Transverse colon (tissue), 3 donors: ENCODE measurements around the gene GCNT2.

ENCODE experiments used
- EP300 ChIP-seq: sonication (generic); formaldehyde crosslinking; IDR thresholded peaks from one replicate; pipeline ENCODE4 v1.6.1; 2017; ENCODE audit warnings: antibody characterized with exemption, low read depth
- POLR2A ChIP-seq: fragments of 450-650 bp; IDR thresholded peaks from one replicate; pipeline ENCODE4 v1.6.1; 2016; ENCODE audit warnings: antibody characterized with exemption, mild to moderate bottlenecking, moderate library complexity
- TF ChIP-seq, protein P1 (sequence below), 5 experiments: fragments of 200-600 bp in 3 of 5; fragments of 450-650 bp in 2 of 5; sonication (generic) in 3 of 5; IDR thresholded peaks; 1 replicate in 2 of 5; 2 replicates in 3 of 5; pipeline ENCODE4 v1.5.1; 2016 to 2017; ENCODE audit warnings: antibody characterized with exemption in 5 of 5, inconsistent platforms in 3 of 5, mild to moderate bottlenecking in 2 of 5, moderate library complexity in 1 of 5

DNA sequence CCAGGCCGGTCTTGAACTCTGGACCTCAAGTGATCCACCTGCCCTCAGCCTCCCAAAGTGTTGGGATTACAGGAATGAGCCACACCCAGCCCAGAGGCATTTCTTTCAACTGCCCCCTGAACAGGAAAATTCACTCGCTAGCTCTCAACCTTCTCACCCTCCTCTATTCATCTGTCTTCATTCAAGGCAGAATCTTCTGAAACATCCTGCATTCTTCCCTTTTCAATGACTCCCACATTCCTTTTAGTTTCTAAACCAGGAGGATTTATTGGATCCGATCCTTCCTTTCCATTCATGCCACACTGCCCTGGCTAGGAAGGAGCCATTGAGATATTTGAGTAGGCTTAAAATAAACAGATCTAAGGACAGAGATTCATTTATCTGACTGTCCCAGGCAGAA, 120.4 kb downstream of the GCNT2 start:
- TF ChIP-seq, protein P1, sequence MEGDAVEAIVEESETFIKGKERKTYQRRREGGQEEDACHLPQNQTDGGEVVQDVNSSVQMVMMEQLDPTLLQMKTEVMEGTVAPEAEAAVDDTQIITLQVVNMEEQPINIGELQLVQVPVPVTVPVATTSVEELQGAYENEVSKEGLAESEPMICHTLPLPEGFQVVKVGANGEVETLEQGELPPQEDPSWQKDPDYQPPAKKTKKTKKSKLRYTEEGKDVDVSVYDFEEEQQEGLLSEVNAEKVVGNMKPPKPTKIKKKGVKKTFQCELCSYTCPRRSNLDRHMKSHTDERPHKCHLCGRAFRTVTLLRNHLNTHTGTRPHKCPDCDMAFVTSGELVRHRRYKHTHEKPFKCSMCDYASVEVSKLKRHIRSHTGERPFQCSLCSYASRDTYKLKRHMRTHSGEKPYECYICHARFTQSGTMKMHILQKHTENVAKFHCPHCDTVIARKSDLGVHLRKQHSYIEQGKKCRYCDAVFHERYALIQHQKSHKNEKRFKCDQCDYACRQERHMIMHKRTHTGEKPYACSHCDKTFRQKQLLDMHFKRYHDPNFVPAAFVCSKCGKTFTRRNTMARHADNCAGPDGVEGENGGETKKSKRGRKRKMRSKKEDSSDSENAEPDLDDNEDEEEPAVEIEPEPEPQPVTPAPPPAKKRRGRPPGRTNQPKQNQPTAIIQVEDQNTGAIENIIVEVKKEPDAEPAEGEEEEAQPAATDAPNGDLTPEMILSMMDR (IDR thresholded peaks at IDR 0.05) = no peak
- TF ChIP-seq POLR2A (no peak), EP300 (no peak)
